Measurements from ENCODE around the gene ULK1.
A peak's percentile ranks its signal among the peaks of the same experiment; 100 is the strongest.

Gene ULK1

DNA sequence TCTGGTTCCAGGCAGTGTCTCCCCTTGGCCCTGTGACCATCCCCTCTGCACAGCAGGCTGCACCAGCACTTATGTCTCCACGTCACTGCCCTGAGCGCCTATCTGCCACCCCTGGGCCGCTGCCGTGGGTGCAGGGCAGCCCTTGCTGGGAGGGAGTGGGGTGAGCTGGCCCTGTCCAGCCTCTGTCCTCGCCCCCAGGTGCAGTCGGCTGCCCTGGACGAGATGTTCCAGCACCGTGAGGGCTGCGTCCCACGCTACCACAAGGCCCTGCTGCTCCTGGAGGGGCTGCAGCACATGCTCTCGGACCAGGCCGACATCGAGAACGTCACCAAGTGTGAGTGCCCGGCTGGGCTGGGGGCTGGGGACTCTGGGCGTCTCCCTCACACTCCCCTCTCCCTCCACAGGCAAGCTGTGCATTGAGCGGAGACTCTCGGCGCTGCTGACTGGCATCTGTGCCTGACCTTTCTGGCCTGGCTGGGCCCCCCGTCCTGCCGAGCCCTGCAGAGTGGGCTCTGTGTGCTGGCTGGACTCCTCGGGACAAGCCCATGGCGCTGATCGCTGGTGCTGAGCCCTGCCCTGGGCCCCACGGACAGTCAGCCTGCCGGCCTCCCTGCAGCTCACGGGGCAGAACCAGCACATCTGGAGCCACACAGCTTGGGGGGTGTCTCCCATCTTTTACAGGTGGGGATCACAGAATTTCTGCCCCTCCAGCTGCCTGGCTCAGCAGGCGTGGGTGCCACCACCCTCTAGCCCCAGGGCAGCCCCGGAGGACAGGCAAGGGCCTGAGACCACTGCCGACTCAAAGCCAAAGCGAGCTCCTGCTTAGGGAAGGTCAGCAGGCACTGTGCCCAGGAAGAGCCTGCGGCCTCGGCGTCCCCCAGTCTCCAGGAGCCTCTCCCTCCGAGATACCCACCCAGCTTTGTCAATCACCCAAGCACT is 26.7 kb downstream of the ULK1 start:
- no peak for DNase-seq

GRCh38 chr12:131921866-131922769 is 27.7 kb downstream of the ULK1 start:
- DNase-seq = no peak

GRCh38 chr12:131922772-131923171 is 28.4 kb downstream of the ULK1 start:
- DNase-seq = no peak

- no peak for DNase-seq
Observed at GRCh38 chr12:131923260-131923659, 28.8 kb downstream of the ULK1 start.

- DNase-seq = no peak
Observed at GRCh38 chr12:131927110-131928079, 33.0 kb downstream of the ULK1 start.

GRCh38 chr12:131928080-131928710 is 33.8 kb downstream of the ULK1 start:
- no peak for DNase-seq

DNA sequence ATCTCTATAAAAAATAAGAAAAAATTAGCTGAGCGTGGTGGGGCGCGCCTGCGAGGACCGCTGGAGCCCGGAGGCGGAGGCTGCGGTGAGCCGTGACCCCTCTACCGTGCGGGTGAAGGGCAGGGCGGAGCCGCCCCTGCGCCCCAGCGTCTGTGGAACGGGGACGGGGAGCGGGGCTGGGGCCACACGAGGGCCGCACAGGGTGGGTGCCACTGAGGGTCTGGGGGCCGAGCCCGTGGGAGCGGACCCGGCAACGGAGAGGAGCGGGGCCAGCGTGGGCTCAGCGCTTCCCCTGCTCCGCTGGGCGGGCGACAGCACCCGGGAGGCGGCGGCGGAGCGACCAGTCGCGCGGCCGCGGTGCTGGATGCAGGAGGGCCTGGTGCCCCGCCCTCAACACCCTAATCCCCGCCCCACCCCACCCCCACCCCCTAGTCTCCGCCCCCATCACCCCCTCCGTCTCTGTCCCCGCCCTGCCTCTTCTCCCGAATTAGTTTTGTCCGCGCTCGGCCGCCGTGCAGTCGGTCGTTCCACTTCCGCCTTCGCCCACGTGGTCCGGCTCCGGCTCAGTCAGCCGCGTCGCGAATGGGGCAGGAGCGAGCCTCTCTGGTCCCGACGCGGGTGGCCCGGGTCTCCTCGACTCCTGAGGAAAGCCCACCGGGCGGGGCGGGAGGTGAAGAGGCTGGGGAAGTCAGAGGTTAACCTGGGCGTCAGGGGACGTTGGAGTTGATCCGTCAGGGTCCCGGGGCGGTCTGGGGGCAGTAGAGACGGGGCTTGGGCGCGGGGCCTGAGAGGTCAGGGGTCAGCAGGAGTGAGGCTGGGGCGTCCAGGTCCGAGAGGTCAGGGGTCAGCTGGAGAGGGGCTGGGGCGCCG is 34.5 kb downstream of the ULK1 start, which contains the start of gene PUS1:
TSS of gene PUS1 (plus strand) at position 566 of the 870 bp plus-strand sequence. CDS start 447 bp downstream, outside the sequence.
- DNase-seq = peak; percentile 91

- peak; percentile 56 for DNase-seq
Observed at GRCh38 chr12:131929581-131930456, 35.4 kb downstream of the ULK1 start.

GRCh38 chr12:131930510-131930909 is 36.1 kb downstream of the ULK1 start:
- no peak for DNase-seq

DNA sequence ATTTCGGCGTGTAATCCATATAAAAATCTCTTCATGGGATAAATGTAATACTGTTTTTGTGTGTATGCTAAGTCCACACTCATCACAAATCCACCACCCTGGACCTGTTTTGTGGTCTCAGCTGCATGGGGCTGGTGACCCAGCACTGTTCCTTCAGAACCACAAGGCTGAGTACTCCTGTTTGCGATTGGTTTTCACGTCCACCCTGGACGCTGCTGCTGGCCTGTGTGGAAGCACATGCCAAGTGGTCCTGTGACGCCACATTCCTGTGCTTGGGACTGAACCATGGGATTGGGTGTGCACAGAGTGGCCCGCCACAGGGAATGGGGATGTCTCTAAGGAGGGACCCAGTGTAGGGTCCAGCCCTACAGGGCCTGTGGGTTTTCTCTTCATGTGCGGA is 39.0 kb downstream of the ULK1 start:
- DNase-seq = no peak

- no peak for DNase-seq
Observed at GRCh38 chr12:131934535-131934934, 40.1 kb downstream of the ULK1 start.

DNA sequence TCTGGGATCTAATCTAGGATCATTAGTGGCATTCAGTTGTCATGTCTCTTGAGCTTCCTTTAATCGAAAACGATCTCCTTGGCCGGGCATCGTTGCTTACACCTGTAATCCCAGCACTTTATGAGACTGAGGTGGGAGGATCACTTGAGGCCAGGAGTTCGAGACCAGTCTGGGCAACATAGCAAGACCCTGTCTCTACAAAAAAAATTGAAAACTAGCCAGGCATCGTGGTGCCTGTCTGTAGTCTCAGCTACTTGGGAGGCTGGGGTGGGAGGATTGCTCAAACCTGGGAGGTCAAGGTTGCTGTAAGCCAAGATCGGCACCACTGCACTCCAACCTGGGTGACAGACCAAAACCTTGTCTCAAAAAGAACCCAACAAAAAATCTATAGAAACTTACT is 43.7 kb downstream of the ULK1 start:
- no peak for DNase-seq

DNA sequence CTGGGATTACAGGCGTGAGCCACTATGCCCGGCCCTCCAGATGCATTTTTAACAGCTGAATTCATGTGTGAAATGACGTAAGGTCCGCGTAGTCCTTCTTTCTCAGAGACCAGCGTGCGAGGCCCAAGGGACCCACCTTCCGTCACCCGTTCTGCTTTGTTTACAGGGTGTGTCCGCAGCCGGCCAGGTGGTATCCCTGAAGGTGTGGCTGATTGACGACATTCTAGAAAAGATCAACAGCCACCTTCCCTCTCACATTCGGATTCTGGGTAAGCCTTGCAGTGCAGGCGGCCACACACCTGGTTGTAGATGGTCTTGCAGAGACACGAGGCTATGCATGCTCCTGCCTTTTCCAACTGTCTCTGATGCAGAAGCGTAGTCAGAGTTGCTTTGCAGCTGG is 44.6 kb downstream of the ULK1 start:
- no peak for DNase-seq

- no peak for DNase-seq
Observed at GRCh38 chr12:131940141-131940547, 45.7 kb downstream of the ULK1 start.

DNA sequence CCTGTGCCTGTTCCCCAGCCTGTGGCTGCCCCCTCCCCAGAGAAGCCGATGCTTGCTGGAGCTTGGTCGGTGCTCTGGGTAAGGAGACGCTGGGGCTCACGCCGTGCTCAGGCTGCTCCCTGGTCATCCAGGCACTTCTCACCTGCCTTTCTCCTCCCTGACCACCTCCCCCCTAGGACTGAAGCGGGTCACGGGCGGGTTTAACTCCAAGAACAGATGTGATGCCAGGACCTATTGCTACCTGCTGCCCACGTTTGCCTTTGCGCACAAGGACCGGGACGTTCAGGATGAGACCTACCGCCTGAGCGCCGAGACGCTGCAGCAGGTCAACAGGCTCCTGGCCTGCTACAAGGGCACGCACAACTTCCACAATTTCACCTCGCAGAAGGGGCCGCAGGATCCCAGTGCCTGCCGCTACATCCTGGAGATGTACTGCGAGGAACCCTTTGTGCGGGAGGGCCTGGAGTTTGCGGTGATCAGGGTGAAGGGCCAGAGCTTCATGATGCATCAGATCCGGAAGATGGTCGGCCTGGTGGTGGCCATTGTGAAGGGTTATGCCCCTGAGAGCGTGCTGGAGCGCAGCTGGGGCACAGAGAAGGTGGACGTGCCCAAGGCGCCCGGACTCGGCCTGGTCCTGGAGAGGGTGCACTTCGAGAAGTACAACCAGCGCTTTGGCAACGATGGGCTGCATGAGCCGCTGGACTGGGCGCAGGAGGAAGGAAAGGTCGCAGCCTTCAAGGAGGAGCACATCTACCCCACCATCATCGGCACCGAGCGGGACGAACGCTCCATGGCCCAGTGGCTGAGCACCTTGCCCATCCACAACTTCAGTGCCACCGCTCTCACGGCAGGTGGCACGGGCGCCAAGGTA is 46.9 kb downstream of the ULK1 start:
- no peak for DNase-seq

DNA sequence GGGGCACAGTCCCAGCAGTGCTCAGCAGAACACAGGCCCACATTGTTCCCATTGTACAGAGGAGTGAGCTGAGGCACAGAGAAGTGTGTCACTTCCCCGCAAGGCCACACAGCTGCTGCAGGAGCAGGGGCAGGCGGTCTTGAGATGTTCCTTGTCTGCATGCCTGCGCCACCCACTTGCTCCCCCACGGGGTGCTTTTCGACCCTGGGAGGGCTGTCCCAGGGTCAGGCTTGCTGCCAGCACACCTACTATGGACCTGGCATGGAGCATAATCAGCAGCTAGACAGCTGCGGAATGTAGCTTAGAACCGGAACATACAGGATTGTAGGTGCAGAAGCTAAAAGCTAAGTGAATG is 47.5 kb downstream of the ULK1 start:
- no peak for DNase-seq

- no peak for DNase-seq
Observed at GRCh38 chr12:131942671-131943070, 48.2 kb downstream of the ULK1 start.

DNA sequence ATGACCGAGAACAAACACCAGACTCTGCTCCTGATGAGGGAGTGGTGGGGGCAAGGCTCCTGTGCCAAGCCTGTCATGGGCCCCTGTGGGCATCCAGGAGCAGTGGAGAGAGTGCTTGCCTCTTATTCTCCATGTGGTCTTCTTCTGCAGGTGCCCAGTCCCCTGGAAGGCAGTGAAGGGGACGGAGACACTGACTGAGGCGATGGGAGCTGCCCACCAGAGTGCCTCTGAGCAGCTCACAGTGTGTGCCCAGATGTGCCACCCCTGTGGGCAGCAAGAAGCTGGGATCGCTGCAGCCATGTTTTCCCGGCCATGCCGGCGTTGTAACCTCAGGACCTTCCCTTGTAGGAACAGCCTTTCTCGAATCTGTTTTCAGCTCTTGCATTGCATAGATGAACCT is 49.0 kb downstream of the ULK1 start:
- DNase-seq = no peak

DNA sequence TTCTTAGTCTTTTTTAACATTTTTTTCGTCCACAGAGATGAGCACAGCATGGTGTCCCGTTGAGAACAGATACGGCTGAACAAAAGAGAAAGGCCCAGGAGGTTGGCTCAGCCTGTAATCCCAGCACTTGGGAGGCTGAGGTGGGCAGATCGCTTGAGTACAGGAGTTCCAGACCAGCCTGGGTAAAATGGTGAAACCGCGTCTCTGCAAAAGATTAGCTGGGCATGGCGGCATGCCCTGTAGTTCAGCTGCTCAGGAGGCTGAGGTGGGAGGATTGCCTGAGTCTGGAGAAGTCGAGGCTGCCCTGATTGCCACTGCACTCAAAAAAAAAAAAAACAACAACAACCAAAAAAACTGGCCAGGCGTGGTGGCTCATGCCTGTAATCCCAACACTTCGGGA is 49.5 kb downstream of the ULK1 start:
- DNase-seq = no peak
